Measurements from ENCODE around the gene MYO3B.

MYO3B gene

DNA sequence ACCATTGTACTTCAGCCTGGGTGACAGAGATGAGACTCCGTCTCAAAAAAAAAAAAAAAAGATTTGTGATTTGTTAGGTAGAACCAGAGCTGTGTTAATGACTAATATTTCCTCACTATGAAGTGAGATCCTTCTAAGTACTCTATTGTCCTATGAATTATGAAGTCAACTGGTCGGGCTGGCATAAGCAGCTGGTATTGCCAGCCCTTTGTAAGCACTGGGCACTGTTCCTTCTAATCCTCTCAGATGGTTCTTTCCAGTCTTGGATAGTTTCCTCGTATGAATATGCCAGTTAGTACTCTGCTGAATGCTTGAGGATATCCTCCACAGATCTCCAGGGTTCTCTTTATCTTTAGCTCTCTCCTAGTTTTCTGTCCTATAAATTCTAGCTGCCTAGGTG is 314.1 kb downstream of the MYO3B start:
- DNase-seq = no peak

DNA sequence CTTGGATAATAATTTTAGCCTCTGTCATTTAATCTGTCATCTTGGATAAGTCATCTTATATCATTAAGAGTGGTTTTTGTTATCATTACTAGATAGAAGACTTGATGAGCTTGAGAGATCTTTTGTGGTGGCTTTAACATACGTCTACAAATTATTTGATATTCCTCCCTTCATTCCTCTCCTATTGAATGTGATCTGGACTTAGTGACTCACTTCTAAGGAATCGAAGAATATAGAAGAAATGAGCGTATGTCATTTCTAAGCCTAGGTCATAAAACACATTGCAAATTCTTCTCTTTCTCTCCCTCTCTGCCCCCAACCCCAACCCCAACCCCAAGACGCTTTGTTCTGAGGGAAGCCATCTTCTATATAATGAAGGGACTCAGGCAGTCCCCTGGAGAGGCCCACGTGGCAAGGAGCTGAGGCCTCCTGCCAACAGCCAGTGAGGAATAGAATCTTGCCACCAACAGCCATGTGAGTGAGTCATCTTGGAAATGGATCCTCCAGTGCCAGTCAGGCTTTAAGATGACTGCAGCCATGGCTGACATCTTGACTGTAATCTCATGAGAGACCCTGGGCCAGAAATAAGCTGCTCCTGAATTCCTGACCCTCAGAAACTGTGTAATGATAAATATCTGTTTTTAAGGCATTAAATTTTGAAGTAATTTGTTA is 315.6 kb downstream of the MYO3B start:
- no peak for DNase-seq

DNA sequence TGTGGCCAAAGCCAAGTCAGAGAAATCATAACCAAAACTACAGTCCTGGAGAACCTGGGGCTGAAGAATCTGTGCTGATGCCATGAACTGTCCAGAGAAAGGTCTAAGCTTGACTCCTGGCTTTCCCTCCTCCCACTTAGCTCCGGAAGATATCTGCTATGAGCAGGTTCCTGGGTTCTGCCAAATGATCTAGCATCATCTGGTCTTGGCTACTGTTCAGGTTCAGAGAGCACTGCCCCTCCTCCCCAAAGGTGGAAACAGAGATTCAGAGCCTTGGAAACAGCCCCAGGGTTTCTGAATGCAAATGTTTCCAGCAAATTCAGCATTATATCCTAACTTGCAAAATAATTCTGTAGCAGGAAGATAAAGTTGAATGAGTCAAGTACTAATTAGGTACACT is 317.9 kb downstream of the MYO3B start:
- DNase-seq = no peak

DNA sequence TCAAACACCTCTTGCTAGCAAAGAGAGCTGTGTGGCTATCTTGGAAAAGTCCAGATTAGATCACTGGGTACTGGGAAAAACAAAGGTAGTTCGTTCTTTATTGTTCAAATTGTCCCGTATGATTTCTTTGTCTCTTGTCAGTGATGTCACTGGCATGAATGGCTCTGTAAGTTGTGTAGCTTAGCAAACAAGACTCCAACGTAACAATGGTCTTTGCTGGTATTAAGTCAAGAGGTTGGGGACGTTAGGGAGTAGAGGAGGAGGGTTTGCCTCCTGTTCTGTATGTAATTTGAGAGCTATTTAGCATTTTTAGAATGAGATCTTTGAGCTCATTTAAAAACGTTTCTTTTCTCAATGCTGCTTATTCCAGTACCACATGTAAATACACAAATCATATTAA is 320.7 kb downstream of the MYO3B start:
- no peak for DNase-seq

DNA sequence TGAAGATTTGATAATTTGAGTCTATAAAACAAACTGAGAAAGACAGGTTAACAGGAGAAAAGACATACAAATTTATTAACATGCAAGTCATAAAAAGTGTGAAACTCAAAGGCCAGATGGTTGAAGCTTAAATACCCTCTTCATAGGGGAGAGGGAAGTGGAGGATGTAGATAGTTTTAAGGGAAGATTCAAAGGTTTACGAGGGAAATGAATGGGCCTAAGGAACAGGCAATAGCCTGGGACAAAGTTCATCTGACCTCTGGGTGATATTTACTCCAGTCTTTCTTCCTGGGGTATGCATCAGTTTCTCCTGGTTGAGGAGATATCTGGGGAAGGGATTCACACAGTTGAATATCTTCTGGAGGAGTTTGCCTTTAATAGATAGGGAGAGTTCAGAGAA is 322.2 kb downstream of the MYO3B start:
- no peak for DNase-seq

DNA sequence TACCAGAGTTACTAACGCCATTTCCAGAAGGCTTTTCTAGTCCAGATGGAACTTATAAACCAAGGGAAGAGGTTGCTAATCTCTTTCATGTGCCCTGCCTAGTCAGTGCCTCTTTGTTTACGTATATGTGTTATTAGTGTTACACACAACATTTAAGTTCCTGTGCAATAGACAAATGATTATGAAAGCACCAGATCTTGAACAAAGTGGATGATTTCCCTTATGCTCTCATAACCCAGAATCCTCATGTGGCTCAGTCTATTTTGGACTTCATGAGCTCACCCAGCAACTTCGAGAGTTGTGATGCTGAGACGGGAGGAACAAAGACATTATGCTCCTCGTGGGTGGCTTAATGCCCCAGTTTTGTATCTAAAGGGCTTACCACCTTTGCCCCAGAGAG is 322.8 kb downstream of the MYO3B start:
- DNase-seq = no peak

DNA sequence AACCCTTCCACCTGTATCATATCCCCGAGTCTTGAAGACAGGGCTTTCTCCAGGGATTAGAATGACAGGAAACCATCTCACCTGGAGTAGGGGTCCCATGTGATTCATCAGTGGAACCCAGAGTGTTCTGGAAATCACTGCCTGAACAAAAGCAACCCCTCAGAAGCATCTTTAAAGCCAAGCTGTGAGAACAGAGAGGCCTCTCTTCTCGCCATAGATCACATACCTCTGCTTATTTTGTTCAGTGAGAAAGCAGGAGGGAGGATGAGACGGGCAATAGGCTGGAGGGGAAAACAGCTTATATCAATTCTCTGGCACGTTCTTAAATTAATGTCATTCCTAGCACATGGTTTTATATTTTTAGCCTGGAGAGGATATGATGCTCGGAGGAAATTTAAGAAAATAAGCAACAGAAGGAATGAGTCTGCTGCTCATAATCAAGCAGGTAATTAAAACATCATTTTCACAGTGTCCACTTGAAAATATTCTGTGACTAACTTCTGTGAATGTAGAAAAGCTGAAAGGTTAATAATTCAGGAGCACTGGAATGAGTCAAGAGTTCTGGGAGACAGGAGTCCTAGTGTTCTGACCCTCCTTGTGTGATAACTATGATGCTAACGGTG is 323.6 kb downstream of the MYO3B start:
- DNase-seq = no peak

DNA sequence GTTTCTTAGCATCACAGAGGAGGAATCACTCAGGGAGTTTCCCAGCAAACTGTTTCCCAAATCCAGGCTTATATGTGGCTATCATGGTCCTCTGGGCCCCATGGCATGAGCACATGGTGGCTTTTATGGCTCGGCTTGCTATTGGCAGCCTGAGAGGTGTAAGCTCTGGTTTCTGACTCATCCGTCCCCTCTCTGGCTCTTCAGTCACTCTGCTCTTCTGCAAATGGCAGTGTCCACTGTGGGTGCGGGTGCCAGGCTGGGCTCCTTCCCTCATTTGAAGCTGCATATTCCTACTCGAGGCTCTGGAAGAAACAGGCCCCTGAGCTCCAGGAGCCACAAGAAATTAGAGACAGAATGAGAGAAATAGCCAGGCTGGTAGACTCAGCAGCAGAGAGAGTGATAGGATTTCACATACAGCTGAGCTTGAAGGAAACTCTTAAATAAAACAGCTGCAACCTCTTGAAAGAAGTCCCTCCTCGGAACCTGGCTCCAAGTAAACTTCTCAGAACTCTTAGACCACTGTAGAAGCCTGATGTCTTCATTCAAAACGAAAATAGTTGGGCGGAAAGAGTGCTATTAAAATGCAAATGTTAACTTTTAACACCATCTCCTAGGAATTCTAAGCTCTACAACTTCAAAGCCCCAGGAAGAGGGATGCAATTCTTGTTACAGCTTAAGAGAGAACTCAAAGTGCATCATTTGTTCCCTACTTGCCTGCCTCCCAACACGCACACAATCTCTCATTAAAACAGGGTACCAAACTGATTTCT is 324.6 kb downstream of the MYO3B start:
- DNase-seq = no peak

DNA sequence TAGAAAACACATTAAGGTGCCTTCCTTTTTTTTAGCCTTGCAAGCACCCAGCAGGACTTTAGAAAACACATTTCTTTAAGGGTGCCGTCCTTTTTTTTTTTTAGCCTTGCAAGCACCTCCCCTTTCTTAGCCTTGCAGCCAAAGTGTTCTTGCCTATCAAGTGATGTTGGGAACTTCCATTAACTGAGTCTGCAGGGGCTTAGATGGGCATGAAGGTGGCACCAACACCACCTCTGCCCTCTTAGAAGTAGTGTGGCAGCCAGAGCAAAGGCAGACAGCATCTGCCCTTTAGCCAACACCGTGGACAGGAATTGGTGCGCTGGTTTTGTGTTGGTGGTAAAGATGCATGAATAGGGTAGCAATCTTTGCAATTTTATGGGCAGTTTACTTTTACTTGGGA is 325.6 kb downstream of the MYO3B start:
- no peak for DNase-seq

DNA sequence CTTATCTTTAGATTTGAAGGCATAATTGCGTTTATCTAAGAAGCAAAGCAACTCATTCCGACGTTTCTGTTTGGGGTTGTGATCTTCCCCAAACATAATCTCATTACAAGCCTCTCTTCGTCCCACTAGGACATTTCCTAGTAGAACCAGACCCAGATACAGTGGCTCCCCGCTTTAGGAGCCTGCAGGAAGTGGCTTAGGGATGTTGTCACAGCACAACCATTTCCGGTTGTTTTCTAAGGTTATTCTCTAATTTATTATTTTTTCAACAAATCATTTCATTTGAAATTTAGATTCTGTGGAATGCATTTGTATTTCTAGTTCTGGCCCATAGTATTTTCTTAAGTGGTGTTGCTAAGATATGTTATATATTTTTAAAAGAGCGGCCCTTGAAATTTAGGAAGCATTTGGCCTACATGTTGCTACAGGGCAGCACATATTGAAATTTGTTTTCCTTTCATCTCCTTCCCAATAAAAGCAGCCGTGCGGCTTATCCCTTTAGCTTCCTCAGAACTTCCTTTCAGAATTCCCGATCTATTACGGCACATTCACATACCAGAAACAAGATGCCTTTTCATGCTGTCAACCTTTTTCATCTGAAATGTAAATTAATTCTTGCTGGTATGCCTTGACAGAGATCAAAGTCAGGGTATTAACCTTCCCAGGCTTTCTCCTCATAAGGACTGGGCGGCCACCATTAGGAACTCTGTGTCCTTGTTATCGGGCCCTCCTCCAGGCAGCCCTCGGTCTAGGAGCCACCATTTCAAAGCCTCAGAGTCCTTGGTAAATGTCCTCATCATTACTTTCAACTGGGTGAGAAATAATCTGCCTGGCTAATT is 326.2 kb downstream of the MYO3B start:
- DNase-seq = no peak

DNA sequence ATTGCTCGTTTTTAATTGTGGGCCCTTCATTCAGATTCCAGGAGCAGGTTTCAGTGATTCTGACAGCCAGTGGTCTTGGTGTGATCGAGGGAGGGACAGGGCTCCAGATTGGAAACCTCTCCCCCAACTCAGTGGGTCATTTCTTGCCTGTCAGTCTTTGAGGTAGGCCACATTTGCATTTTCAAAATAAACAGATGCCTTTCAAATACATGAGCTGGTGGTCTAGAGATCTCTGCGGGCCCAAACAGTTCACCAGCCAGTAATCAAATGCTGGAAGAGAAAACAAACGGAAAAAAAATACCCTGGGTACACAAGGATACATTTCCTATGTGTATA is 326.8 kb downstream of the MYO3B start:
- DNase-seq = no peak

DNA sequence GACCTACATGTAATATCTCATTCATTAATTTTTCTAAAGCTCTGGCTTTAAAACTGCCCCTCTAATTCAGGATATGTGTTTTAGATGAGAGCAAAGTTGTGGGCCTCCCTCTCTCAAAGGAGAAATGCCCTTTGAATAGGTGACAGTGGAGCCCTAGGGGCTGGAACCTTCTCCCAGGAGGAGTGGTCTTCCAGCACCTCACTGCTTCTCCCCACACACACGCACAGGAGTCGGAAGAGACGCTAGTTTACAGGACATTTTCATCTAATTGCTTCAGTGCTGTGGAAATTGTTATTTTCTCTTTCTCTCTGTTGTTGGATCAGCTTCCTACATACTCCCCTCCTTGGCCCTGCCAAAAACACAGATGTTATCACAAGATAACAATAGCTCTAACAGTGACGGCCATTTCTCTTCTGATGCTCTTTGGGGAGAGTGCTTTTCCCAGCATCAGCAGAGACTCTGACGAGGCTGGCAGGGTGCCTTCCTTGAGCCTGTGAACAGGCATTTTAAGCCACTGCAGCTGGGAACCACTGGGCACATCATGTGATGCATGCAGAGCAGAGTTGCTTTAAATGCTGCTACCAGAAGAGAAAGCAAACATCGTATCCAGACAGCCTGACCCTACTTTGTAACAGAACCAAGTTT is 327.8 kb downstream of the MYO3B start:
- no peak for DNase-seq

DNA sequence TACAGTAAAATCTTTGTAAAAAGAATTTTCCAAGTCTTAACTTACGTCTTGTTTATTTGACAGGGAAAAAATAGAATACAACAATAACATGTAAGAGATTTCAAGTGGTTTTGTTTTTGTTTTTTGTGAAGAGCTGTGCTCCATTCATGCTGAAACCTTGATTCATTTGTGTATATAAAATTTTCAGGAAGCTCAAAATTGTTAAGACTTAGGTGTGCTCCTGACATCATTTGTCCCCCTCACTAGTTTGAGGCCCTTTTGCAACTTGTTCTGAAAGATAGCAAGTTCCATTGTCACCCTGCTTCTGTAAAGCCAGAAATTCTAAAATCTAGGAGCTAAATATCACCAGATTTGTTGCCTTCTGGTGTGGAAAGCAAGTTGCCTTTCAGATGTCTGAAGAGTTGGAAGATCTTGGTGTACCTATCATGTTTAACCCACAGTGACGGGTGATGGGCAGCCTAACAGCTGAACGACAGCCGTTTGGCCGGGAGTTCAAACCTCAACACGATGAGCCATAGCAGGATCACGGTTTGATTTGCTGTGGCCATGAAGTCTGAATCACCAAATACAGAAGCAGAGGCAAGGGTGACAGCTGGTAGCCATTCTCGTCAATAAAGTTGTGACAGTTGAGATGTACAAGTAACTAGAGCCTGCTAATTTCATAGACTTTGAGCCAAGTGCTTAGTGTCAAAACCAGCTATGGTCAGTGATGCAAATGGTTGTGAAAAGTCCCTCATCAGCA is 331.7 kb downstream of the MYO3B start:
- no peak for DNase-seq

DNA sequence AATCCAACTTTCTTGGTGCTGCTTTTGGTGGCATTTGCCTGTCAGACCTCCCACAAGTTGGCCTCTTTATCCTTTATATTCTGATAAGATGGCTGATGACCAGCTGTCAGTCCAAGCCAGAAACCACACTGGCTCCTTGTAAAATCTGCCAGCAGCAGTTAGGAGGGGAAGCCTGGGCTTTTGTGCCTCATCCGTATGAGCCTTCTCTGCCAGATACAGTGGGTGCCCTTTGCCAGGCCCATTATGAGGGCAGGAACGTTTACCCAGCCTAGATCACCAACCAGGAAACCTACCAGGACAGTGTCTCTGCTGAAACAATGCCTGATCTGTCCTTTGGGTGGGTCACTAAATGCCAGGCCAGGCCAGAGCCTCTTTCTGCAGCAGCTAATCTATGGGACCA is 334.3 kb downstream of the MYO3B start:
- no peak for DNase-seq

DNA sequence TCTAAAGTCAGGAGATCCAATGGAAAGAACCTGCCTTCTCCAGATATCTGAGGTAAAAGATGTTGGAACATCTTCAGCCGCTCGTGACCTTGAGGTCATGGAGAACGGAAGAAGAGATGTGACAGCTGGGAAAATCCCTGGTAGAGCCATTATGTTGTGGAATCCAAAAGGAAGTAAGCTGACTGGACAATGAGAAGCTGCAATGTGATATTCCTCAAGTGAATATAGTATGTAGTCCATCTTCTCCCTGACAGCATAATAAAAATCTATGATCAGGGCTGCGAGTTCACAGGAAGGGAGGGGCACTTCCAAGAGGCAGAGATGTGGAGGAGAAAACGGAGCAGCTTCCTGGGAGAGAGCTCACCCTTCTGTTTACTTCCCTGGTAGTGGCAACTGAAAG is 336.2 kb downstream of the MYO3B start:
- no peak for DNase-seq

DNA sequence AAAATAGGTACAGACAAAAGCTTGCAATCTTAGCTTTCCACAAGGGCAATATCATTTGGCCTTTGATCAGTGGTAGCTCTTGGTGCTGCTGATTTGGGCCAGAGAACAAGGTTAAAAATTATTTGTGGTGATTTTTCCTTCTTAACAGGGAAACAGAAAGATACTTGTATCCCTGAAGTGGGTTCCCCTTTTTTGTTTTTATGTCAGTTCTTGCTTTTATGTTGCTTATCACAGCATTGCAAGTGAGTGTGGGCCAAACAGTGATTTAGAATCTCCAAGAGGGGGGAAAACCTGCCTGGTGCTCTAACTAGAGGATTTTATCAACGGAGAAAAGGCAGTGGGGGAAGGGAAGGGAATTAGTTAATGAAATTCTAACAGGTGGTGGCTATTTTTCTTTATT is 339.6 kb downstream of the MYO3B start:
- DNase-seq = no peak

DNA sequence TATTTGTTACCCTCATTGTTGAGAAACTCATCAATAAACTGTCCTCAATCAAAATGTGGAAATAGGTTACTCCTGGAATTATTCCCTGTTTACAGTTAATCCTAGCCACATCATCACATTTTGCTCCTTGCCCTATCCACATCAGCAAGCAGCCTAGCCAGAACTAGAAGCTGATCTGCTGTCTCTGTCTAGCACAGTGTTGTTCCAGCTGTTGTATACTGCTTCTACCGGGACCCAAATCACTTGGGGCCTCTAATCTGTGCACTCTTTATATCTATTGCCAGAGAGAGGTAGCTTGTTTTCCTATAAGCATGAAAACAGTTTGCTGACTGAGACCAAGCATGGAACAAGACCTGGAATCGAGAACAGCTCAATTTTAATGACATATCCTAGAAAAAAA is 341.0 kb downstream of the MYO3B start:
- DNase-seq = no peak

DNA sequence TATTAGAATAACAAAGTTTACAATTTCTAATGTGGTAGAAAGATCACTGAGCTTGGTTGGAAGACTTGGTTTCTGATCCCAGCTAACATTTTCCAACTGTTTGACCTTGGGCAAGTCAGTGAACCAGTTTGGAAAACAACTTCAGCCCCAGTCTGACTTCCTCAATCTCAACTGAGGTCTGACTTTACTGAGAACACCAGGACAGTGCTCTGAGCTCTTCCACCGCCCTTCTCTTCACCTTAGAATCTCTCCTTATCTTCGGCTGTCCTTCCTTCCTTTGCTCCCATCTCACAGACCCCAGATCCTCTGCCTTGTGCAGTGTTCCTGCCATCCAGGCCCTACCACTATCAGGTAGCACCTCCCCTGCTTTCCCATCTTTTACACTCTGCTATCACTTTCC is 343.4 kb downstream of the MYO3B start:
- no peak for DNase-seq

DNA sequence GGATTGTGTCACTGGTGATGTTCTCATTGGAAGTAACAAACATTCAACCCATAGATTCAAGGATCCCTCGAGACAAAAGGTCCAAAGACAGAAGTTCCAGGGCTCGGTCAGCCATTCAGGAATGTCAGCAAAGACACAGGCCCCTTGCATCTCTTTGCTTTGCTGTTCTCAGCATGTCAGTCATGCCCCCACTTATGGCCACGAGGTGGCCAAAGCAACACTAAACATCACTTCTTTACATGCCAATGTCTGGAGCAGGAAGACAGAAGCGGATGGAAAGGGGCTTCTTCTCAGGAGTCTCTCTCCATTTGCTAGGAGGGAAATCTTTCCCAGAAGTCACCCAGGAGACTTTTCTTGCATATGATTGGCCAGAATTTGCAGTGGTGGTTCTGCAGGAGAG is 345.6 kb downstream of the MYO3B start:
- DNase-seq = no peak

DNA sequence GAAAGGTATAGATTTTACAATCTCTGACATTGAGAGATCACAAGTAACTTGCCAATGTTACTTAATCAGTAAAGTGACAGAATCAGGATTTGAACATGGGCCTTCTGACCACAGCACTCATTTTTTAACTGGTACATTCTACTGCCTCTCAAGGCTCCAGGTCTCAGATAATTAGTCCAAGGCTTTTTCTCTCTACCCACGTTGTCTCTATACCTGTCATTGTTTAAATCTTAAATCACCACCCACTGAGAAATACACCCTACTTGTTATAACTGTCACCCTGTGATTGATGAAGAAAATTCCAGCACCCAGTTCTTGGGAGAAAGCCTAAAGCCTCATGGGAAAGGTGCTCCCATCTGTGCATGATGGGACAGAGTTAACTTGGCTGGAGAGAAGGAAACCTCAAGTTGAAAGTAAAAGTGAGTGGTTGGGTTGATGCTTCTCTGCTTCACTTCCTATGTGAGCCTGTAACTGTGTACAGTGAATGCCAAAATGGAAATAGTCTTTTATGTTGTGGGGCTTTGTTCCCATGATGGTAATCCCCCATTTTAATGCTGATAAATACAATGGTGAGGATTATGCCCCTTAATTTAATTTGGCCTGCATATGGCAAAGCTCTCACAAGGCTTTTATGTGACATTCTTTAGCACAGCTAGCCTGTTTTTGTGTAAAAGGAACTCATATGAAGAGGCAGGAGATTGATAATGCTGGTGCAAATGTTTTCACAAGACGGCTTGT is 347.1 kb downstream of the MYO3B start:
- no peak for DNase-seq

DNA sequence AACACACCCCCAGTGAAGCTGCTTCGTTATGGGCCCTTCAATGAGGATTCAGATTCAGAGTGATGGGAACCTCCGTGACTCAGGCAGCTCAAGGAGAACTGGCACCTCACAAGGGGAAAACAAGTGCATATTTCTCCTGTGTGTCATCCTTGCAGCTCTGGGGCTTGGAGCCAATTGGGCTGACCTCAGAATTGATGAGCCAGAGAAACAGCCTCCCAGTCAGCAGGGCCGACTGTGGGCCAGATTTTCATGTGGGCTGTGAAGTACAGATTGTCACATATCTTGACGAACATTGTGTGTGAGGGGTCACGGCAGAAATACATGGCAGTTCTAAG is 347.6 kb downstream of the MYO3B start:
- no peak for DNase-seq

DNA sequence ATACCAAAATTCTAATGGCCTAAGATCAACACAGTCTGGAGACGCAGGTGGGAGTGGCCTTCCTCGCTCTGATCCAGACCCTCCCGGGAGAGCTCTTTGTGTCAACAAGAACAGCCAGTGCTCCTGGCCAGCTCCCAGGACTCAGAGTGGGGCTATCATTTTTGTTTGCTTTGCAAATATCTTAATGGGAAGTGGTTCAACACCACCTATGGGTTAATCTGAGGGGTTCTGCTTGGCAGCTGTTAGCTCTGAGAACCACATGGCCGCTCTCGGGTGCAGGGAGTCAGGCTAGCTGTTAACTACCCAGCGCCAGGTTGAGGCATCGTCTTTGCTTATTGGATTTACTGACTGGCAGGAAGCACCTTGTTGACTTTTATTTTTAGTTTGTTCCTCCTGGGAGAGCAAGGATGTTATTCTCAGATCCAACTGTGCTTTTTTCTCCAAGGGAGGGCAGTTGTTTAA is 352.4 kb downstream of the MYO3B start:
- no peak for DNase-seq
